ENCODE results near the gene ACOT7.
A peak's percentile ranks its signal among the peaks of the same experiment; 100 is the strongest.

ACOT7 gene

DNA sequence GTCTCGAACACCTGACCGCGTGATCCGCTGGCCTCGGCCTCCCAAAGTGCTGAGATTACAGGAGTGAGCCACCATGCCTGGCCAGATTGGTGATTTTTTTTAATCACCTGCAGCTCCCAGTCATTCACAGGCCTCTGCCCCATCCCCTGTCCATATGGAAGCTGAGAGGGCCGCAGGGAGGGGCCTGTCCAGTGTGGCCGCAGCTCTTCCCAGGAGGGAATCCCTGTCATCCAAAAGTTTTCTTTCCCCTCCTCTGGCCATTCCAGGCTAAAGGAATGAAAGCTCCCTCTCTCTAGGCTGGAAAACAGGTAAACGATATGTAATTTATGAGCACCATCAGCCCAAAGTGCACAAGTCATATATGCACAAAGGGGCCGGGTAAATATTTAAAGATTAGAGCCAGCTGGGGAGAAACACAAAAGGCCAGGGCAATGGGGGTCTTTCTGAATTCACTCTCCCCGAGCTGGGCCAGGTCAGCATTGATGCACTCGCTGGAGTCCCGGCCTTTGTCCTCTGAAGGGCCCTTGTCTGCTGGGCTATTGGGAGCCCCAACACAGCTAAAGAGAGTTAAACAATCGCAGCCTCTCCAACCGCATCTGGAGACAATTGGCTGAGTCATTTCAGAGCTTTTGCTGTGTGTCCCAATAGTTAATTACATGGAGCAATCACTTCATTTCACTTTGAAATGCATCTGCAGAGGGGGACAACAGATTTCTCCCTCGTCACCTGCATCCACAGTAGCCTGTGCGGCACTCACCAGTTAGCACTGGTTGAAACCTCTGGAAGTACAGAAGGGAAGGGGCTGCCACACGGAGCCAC lies 153.4 kb downstream of the ACOT7 start:
- peaks cover 5% of the 10 kb centered on the region for H3K79me2 ChIP-seq (ENCODE audit: control insufficient read depth, low read length)
- H3K4me2 ChIP-seq (ENCODE audit: low read length), result no peak overlapping the region
- peaks cover 3% of the 10 kb centered on the region for H3K36me3 ChIP-seq (ENCODE audit: control insufficient read depth, low read length)
- H3K4me3 ChIP-seq (ENCODE audit: low read length), result no peak overlapping the region
- TF ChIP-seq, protein P1, sequence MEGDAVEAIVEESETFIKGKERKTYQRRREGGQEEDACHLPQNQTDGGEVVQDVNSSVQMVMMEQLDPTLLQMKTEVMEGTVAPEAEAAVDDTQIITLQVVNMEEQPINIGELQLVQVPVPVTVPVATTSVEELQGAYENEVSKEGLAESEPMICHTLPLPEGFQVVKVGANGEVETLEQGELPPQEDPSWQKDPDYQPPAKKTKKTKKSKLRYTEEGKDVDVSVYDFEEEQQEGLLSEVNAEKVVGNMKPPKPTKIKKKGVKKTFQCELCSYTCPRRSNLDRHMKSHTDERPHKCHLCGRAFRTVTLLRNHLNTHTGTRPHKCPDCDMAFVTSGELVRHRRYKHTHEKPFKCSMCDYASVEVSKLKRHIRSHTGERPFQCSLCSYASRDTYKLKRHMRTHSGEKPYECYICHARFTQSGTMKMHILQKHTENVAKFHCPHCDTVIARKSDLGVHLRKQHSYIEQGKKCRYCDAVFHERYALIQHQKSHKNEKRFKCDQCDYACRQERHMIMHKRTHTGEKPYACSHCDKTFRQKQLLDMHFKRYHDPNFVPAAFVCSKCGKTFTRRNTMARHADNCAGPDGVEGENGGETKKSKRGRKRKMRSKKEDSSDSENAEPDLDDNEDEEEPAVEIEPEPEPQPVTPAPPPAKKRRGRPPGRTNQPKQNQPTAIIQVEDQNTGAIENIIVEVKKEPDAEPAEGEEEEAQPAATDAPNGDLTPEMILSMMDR (IDR thresholded peaks at IDR 0.05; ENCODE audit: low read depth, low read length, poor library complexity, severe bottlenecking), result no peak
- no peak; the same call in 1 of the 2 replicates for TF ChIP-seq EZH2phosphoT487 (IDR thresholded peaks at IDR 0.05; ENCODE audit: borderline replicate concordance, low read length)
- no peaks in the 10 kb centered on the region for H3K9me3 ChIP-seq (ENCODE audit: control insufficient read depth, insufficient read depth, low read length)
- peaks cover 6% of the 10 kb centered on the region for H3K4me1 ChIP-seq (ENCODE audit: control insufficient read depth, low read length)
- H3K9me2 ChIP-seq (replicated peaks; ENCODE audit: control insufficient read depth, low read length), result no peaks in the 10 kb centered on the region
- H3K27me3 ChIP-seq (ENCODE audit: control insufficient read depth, low read length), result peaks cover 56% of the 10 kb centered on the region
- no peaks in the 10 kb centered on the region for H3F3A ChIP-seq (ENCODE audit: control insufficient read depth, insufficient read depth)
- H3K27ac ChIP-seq (ENCODE audit: low read depth, low read length), result no peak overlapping the region
- no peaks in the 10 kb centered on the region for H4K20me1 ChIP-seq (ENCODE audit: control insufficient read depth, insufficient read depth, low read depth, low read length)

DNA sequence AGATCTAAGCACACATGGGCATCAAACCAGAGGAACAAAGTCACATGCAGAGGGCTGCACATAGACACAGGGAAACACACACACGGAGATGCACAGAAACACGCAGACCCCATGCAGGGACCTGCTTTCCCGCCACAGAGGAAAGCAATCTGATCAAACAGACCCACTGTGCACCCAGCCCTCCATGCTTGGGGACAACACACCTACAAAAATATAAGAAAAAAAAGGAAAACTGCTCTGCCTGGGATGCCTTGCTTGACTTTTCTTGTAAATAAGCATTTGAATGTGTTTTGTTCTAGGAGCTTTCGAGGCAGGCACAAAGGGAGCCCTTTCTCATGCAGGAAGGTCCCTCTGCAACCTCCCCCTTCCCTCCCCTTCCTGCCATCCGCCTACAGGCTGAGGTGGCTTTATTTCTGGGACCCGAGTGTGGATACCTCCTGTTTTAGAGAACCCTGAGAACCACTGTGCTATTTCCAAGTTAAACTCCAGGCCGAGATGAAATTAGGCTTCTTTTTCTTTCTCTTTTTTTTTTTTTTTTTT lies 154.3 kb downstream of the ACOT7 start:
- Histone ChIP-seq H3K4me3 (ENCODE audit: low read length) (no peak overlapping the region), H3K9me2 (replicated peaks; ENCODE audit: control insufficient read depth, low read length) (no peaks in the 10 kb centered on the region), H4K20me1 (ENCODE audit: control insufficient read depth, insufficient read depth, low read depth, low read length) (no peaks in the 10 kb centered on the region), H3F3A (ENCODE audit: control insufficient read depth, insufficient read depth) (no peaks in the 10 kb centered on the region), H3K27ac (ENCODE audit: low read depth, low read length) (no peak overlapping the region), H3K36me3 (ENCODE audit: control insufficient read depth, low read length) (peaks cover 11% of the 10 kb centered on the region), H3K9me3 (ENCODE audit: control insufficient read depth, insufficient read depth, low read length) (no peaks in the 10 kb centered on the region), H3K79me2 (ENCODE audit: control insufficient read depth, low read length) (peaks cover 14% of the 10 kb centered on the region), H3K27me3 (ENCODE audit: control insufficient read depth, low read length) (peaks cover 51% of the 10 kb centered on the region), H3K4me2 (ENCODE audit: low read length) (no peak overlapping the region), H3K4me1 (ENCODE audit: control insufficient read depth, low read length) (peaks cover 12% of the 10 kb centered on the region)
- TF ChIP-seq, protein P1 (IDR thresholded peaks at IDR 0.05; ENCODE audit: low read depth, low read length, poor library complexity, severe bottlenecking), result no peak
- TF ChIP-seq EZH2phosphoT487 (IDR thresholded peaks at IDR 0.05; ENCODE audit: borderline replicate concordance, low read length), result no peak

DNA sequence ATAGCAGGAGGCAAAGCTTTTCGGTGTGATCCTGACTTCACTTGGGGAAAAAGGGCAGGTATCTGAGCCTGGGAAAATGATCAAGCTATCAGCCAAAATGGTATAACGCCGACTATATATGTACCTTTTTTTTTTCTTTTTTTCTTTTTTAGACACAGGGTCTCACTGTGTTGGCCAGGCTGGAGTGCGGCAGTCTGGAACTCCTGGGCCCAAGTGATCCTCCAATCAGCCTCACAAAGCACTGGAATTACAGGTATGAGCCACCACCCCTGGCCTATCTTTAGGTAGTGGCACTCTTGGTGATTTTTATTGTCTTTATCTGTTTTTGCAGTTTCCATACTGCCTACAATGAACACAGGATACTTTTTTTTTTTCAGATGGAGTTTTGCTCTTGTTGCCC lies 156.5 kb downstream of the ACOT7 start:
- Histone ChIP-seq H3K4me1 (ENCODE audit: control insufficient read depth, low read length) (peaks cover 16% of the 10 kb centered on the region), H3K4me3 (ENCODE audit: low read length) (no peak overlapping the region), H3K4me2 (ENCODE audit: low read length) (no peak overlapping the region)

DNA sequence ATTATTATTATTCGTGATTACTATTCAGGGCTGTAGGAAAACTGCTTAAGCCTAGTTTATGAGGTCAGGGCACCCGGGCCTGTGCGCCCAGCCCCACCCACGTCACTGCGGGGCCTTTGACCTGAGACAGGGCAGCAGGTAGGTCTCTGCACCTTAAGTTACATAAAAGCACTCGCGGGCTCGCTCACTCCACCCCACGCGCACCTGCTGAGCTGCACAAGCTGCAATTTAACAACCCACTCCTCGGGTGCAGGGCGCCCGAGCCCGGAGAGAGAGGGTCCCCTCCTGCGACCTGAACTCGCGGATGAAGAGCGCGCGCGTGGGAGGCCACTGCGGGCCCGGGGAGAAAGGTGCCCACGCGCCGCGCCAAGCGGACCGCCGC lies 158.3 kb downstream of the ACOT7 start:
- Histone ChIP-seq H3K9me2 (replicated peaks; ENCODE audit: control insufficient read depth, low read length) (no peaks in the 10 kb centered on the region), H3K4me3 (ENCODE audit: low read length) (peak overlapping the region; percentile 93), H3K4me2 (ENCODE audit: low read length) (peak overlapping the region; percentile 82), H3K36me3 (ENCODE audit: control insufficient read depth, low read length) (peaks cover 46% of the 10 kb centered on the region), H3K9me3 (ENCODE audit: control insufficient read depth, insufficient read depth, low read length) (no peaks in the 10 kb centered on the region), H3K27ac (ENCODE audit: low read depth, low read length) (peak overlapping the region; percentile 38), H3K4me1 (ENCODE audit: control insufficient read depth, low read length) (peaks cover 16% of the 10 kb centered on the region), H3F3A (ENCODE audit: control insufficient read depth, insufficient read depth) (no peaks in the 10 kb centered on the region), H3K79me2 (ENCODE audit: control insufficient read depth, low read length) (peaks cover 45% of the 10 kb centered on the region), H4K20me1 (ENCODE audit: control insufficient read depth, insufficient read depth, low read depth, low read length) (no peaks in the 10 kb centered on the region), H3K27me3 (ENCODE audit: control insufficient read depth, low read length) (peaks cover 14% of the 10 kb centered on the region)
- no peak for TF ChIP-seq EZH2phosphoT487 (IDR thresholded peaks at IDR 0.05; ENCODE audit: borderline replicate concordance, low read length)
- TF ChIP-seq, protein P1 (IDR thresholded peaks at IDR 0.05; ENCODE audit: low read depth, low read length, poor library complexity, severe bottlenecking), result no peak

More for the DNA sequence above, 156.5 kb downstream of the ACOT7 start:
- no peaks in the 10 kb centered on the region for H4K20me1 ChIP-seq (ENCODE audit: control insufficient read depth, insufficient read depth, low read depth, low read length)
- peaks cover 31% of the 10 kb centered on the region for H3K36me3 ChIP-seq (ENCODE audit: control insufficient read depth, low read length)
- H3K27ac ChIP-seq (ENCODE audit: low read depth, low read length), result no peak overlapping the region
- H3K9me2 ChIP-seq (replicated peaks; ENCODE audit: control insufficient read depth, low read length), result no peaks in the 10 kb centered on the region
- H3K79me2 ChIP-seq (ENCODE audit: control insufficient read depth, low read length), result peaks cover 31% of the 10 kb centered on the region
- no peaks in the 10 kb centered on the region for H3F3A ChIP-seq (ENCODE audit: control insufficient read depth, insufficient read depth)
- TF ChIP-seq EZH2phosphoT487 (IDR thresholded peaks at IDR 0.05; ENCODE audit: borderline replicate concordance, low read length), result no peak
- H3K27me3 ChIP-seq (ENCODE audit: control insufficient read depth, low read length), result peaks cover 31% of the 10 kb centered on the region
- no peaks in the 10 kb centered on the region for H3K9me3 ChIP-seq (ENCODE audit: control insufficient read depth, insufficient read depth, low read length)
